Left colon (tissue), 2 donors: ENCODE measurements around the gene SH3BP5. TPM values are rescaled to one million over a fixed set of nuclear protein-coding genes. Genes with fewer than 3 reads are reported as not detected.

ENCODE experiments used
- ATAC-seq: fragments of 200-7000 bp; cut with Tn5 transposase; one replicate; pipeline ENCODE4 v1.9.1; 2020; ENCODE audit warnings: mild to moderate bottlenecking, moderate library complexity
- DNase-seq, 2 donors: peaks; one replicate each; pipeline ENCODE4 v3.0.0-alpha.2; 2020
- intact Hi-C, 2 donors: fragments of 100-400 bp; cut with DNase I in 1 of 2; cut with micrococcal nuclease in 1 of 2; formaldehyde crosslinking; loops; one replicate each; pipeline versions ENCODE4 v1.11.2 to v1.14.0; 2022; cut with DNase I, micrococcal nuclease
- total RNA-seq, 2 donors: library from RNA; stranded (reverse); fragmentation: NEBNext Ultra II Directional; extraction: Animal tissue kit (Norgen Biotek cat#: 25700); gene quantifications; one replicate each; pipeline ENCODE4 v1.2.1, GENCODE V29; 2021
- donor health status: DM: no; HTN: no; CAD: no.
- donor health status: DM: yes; HTN: yes; CAD: no.

Gene SH3BP5
- total RNA-seq, 2 donors from 2014 or later = 7.6 to 12.1 TPM

- ATAC-seq (no peak), DNase-seq (peak in 1 of 2 donors; percentile 69)
- intact Hi-C loops = loop anchor here in 1 of 2 donors (10.0 kb wide), 1 partner anchor 47 kb away; the partner anchor contains the start of gene SH3BP5
Measured at GRCh38 chr3:15287565-15288330, 44.6 kb downstream of the SH3BP5 start.

GRCh38 chr3:15286022-15286421 is 46.4 kb downstream of the SH3BP5 start:
- DNase-seq (no peak), ATAC-seq (no peak)
- intact Hi-C loops = loop anchor here in 1 of 2 donors (10.0 kb wide), 1 partner anchor 49 kb away; the partner anchor contains the start of gene SH3BP5

GRCh38 chr3:15284121-15284889 is 48.1 kb downstream of the SH3BP5 start:
- DNase-seq = peak in 1 of 2 donors; percentile 41
- ATAC-seq = peak; percentile 69
- intact Hi-C loops = loop anchor here in 1 of 2 donors (10.0 kb wide), 1 partner anchor 50 kb away; the partner anchor contains the start of gene SH3BP5

- DNase-seq (no peak), ATAC-seq (no peak)
- intact Hi-C loops = loop anchor here in 1 of 2 donors (10.0 kb wide), 1 partner anchor 51 kb away; the partner anchor contains the start of gene SH3BP5
Measured at GRCh38 chr3:15283702-15284101, 48.7 kb downstream of the SH3BP5 start.

- intact Hi-C loops = loop anchor here in 1 of 2 donors (10.0 kb wide), 1 partner anchor 53 kb away; the partner anchor contains the start of gene SH3BP5
- ATAC-seq (no peak), DNase-seq (no peak)
Measured at GRCh38 chr3:15281817-15282216, 50.6 kb downstream of the SH3BP5 start.

- intact Hi-C loops = loop anchor here in 1 of 2 donors (10.0 kb wide), 1 partner anchor 54 kb away; the partner anchor contains the start of gene SH3BP5
- no peak for DNase-seq
- peak; percentile 98 for ATAC-seq
Measured at GRCh38 chr3:15280853-15281532, 51.4 kb downstream of the SH3BP5 start.

- DNase-seq (no peak), ATAC-seq (no peak)
- intact Hi-C loops = loop anchor here in 1 of 2 donors (10.0 kb wide), 1 partner anchor 55 kb away; the partner anchor contains the start of gene SH3BP5
Measured at GRCh38 chr3:15279671-15280402, 52.5 kb downstream of the SH3BP5 start.

- DNase-seq = no peak
- intact Hi-C loops = no loop called here
- ATAC-seq = no peak
Measured at GRCh38 chr3:15279205-15279604, 53.2 kb downstream of the SH3BP5 start.

- intact Hi-C loops = no loop called here
- ATAC-seq (no peak), DNase-seq (no peak)
Measured at GRCh38 chr3:15277861-15278500, 54.4 kb downstream of the SH3BP5 start.

GRCh38 chr3:15276028-15276724 is 56.2 kb downstream of the SH3BP5 start:
- DNase-seq (no peak), ATAC-seq (no peak)
- intact Hi-C loops = no loop called here

- DNase-seq (no peak), ATAC-seq (no peak)
- intact Hi-C loops = no loop called here
Measured at GRCh38 chr3:15273227-15273626, 59.2 kb downstream of the SH3BP5 start.

- intact Hi-C loops = no loop called here
- DNase-seq (no peak), ATAC-seq (no peak)
Measured at GRCh38 chr3:15272426-15273196, 59.8 kb downstream of the SH3BP5 start.

- intact Hi-C loops = no loop called here
- DNase-seq = peak; percentile 49 to 58
Measured at GRCh38 chr3:15271785-15272381, 60.5 kb downstream of the SH3BP5 start.

GRCh38 chr3:15271030-15271429 is 61.4 kb downstream of the SH3BP5 start:
- intact Hi-C loops = no loop called here
- no peak for DNase-seq

More at GRCh38 chr3:15271785-15272381, 60.5 kb downstream of the SH3BP5 start:
- no peak for ATAC-seq

GRCh38 chr3:15269091-15269989 is 63.0 kb downstream of the SH3BP5 start:
- DNase-seq (peak; percentile 63 to 81), ATAC-seq (peak; percentile 33)
- intact Hi-C loops = loop anchor here in 1 of 2 donors (5.0 kb wide), 2 partner anchors 63 to 108 kb away; partner anchors contain the start of gene SH3BP5

More at GRCh38 chr3:15271030-15271429, 61.4 kb downstream of the SH3BP5 start:
- no peak for ATAC-seq
